PC-3 (cell line): ENCODE measurements around the gene KRT15.

Experiments used
- EZH2 ChIP-seq: fragments of 300-600 bp; sonication (generic); IDR thresholded peaks from one replicate; pipeline ENCODE4 v1.6.1; 2017; ENCODE audit warnings: antibody characterized with exemption, mild to moderate bottlenecking, low read length; ENCODE audit not compliant: unreplicated experiment
- TF ChIP-seq, protein P1 (sequence below): fragments of 300-600 bp; sonication (generic); conservative IDR thresholded peaks from 2 replicates; pipeline ENCODE4 v1.5.1; 2017; ENCODE audit warnings: antibody characterized with exemption, low read depth, mild to moderate bottlenecking, low read length

DNA sequence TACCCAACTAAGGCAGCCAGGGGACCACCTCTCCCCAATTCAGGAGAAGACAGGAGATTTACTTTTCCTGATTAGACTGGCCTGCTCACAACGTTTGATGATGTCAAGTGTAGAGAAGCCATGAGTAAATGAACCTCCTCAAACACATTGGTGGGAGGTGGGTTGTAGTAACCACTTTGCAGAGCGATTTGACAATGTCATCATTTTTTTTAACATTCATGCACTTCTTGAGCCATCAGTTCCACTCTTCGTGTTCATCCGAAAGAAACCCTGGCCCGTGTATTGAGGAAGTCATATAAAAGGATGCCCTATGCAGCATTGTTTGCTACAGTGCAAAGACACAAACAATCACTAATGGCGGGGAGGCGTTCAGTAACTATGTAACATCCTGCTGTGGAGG lies 14.9 kb upstream of the KRT15 start:
- TF ChIP-seq, protein P1, sequence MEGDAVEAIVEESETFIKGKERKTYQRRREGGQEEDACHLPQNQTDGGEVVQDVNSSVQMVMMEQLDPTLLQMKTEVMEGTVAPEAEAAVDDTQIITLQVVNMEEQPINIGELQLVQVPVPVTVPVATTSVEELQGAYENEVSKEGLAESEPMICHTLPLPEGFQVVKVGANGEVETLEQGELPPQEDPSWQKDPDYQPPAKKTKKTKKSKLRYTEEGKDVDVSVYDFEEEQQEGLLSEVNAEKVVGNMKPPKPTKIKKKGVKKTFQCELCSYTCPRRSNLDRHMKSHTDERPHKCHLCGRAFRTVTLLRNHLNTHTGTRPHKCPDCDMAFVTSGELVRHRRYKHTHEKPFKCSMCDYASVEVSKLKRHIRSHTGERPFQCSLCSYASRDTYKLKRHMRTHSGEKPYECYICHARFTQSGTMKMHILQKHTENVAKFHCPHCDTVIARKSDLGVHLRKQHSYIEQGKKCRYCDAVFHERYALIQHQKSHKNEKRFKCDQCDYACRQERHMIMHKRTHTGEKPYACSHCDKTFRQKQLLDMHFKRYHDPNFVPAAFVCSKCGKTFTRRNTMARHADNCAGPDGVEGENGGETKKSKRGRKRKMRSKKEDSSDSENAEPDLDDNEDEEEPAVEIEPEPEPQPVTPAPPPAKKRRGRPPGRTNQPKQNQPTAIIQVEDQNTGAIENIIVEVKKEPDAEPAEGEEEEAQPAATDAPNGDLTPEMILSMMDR: no peak
- TF ChIP-seq EZH2: no peak
